ENCODE measurements around the gene FEZ2.

DNA sequence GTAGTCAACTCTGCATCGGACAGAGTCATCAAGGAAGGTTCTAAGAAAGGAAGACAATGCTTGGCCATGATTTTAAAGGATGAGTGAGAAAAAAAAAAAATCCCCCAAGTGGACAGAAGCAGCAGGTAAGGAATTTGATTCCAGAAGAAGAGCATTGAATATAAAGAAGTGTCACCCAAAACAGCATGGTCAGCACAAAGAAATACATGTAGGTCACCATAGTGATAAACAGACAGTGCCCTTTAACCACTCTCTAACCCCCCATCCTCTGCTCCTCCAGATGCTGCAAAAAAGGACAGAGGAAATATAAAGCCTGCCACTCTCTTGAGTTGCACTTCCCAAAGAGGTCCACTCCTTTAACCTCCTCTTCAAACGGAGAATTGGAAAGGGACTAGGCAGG lies 23.4 kb downstream of the FEZ2 start:
- TF ChIP-seq, protein P1, sequence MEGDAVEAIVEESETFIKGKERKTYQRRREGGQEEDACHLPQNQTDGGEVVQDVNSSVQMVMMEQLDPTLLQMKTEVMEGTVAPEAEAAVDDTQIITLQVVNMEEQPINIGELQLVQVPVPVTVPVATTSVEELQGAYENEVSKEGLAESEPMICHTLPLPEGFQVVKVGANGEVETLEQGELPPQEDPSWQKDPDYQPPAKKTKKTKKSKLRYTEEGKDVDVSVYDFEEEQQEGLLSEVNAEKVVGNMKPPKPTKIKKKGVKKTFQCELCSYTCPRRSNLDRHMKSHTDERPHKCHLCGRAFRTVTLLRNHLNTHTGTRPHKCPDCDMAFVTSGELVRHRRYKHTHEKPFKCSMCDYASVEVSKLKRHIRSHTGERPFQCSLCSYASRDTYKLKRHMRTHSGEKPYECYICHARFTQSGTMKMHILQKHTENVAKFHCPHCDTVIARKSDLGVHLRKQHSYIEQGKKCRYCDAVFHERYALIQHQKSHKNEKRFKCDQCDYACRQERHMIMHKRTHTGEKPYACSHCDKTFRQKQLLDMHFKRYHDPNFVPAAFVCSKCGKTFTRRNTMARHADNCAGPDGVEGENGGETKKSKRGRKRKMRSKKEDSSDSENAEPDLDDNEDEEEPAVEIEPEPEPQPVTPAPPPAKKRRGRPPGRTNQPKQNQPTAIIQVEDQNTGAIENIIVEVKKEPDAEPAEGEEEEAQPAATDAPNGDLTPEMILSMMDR (IDR thresholded peaks at IDR 0.05 in 2 of 3, conservative IDR thresholded peaks at IDR 0.05 in 1 of 3; ENCODE audit: borderline replicate concordance in 1 of 3, insufficient read depth in 1 of 3, low read depth in 2 of 3, low read length in 2 of 3): no peak
- no peak for TF ChIP-seq EZH2 (IDR thresholded peaks at IDR 0.05)
- TF ChIP-seq POLR2A (IDR thresholded peaks at IDR 0.05; ENCODE audit: borderline replicate concordance, extremely low read depth, insufficient read depth, insufficient read length): no peak
- TF ChIP-seq CEBPB (IDR thresholded peaks at IDR 0.05; ENCODE audit: low read depth): no peak
- no peak for TF ChIP-seq POLR2AphosphoS5 (IDR thresholded peaks at IDR 0.05; ENCODE audit: low read depth, low read length)
- TF ChIP-seq, protein P2, sequence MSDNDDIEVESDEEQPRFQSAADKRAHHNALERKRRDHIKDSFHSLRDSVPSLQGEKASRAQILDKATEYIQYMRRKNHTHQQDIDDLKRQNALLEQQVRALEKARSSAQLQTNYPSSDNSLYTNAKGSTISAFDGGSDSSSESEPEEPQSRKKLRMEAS (IDR thresholded peaks at IDR 0.05): no peak
- no peak for TF ChIP-seq RAD21 (IDR thresholded peaks at IDR 0.05; ENCODE audit: low read depth)
- no peak for TF ChIP-seq JUND (IDR thresholded peaks at IDR 0.05)
- no peak for TF ChIP-seq SIN3A (IDR thresholded peaks at IDR 0.05; ENCODE audit: low read depth)
- no peak for TF ChIP-seq CBX3 (IDR thresholded peaks at IDR 0.05; ENCODE audit: low read depth)
- TF ChIP-seq EZH2phosphoT487 (IDR thresholded peaks at IDR 0.05; ENCODE audit: borderline replicate concordance): no peak
